Esophagus squamous epithelium (tissue), 4 donors: ENCODE measurements around the gene BLOC1S4.

Source experiments
- POLR2A ChIP-seq, 4 donors: fragments of 450-650 bp; IDR thresholded peaks; one replicate each; pipeline ENCODE4 v1.6.1; 2017; ENCODE audit warnings: antibody characterized with exemption in 4 of 4, mild to moderate bottlenecking in 4 of 4, moderate library complexity in 3 of 4
- TF ChIP-seq, protein P1 (sequence below), 6 experiments: fragments of 450-650 bp in 4 of 6; fragments of 200-600 bp in 2 of 6; sonication (generic) in 2 of 6; IDR thresholded peaks; one replicate each; pipeline ENCODE4 v1.5.1; 2016 to 2019; ENCODE audit warnings: antibody characterized with exemption in 6 of 6, mild to moderate bottlenecking in 4 of 6, moderate library complexity in 4 of 6

DNA sequence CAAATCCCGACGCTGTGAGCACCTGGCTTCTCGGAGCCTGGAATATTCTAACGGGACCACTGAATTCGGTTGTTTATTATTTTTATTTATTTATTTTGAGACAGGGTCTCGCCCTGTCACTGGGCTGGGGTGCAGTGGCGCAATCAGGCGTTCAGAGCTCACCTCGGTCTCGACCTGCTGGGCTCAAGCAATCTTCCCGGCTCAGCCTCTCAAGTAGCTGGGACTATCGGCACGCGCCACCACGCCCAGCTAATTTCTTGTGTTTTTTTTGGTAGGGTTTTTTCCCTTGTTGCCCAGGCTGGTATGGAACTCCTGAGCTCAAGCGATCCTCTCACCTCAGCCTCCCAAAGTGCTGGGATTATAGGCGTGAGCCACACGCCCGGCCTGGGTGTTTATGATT, 43.8 kb upstream of the BLOC1S4 start:
- TF ChIP-seq, protein P1, sequence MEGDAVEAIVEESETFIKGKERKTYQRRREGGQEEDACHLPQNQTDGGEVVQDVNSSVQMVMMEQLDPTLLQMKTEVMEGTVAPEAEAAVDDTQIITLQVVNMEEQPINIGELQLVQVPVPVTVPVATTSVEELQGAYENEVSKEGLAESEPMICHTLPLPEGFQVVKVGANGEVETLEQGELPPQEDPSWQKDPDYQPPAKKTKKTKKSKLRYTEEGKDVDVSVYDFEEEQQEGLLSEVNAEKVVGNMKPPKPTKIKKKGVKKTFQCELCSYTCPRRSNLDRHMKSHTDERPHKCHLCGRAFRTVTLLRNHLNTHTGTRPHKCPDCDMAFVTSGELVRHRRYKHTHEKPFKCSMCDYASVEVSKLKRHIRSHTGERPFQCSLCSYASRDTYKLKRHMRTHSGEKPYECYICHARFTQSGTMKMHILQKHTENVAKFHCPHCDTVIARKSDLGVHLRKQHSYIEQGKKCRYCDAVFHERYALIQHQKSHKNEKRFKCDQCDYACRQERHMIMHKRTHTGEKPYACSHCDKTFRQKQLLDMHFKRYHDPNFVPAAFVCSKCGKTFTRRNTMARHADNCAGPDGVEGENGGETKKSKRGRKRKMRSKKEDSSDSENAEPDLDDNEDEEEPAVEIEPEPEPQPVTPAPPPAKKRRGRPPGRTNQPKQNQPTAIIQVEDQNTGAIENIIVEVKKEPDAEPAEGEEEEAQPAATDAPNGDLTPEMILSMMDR (IDR thresholded peaks at IDR 0.05): no peak
- no peak for TF ChIP-seq POLR2A (IDR thresholded peaks at IDR 0.05)
